ENCODE results near the gene RUFY3. TPM values are rescaled to one million over a fixed set of nuclear protein-coding genes. Genes with fewer than 3 reads are reported as not detected.

The RUFY3 gene
- total RNA-seq, 1 donor from 2014 or later, result 22.9 TPM

DNA sequence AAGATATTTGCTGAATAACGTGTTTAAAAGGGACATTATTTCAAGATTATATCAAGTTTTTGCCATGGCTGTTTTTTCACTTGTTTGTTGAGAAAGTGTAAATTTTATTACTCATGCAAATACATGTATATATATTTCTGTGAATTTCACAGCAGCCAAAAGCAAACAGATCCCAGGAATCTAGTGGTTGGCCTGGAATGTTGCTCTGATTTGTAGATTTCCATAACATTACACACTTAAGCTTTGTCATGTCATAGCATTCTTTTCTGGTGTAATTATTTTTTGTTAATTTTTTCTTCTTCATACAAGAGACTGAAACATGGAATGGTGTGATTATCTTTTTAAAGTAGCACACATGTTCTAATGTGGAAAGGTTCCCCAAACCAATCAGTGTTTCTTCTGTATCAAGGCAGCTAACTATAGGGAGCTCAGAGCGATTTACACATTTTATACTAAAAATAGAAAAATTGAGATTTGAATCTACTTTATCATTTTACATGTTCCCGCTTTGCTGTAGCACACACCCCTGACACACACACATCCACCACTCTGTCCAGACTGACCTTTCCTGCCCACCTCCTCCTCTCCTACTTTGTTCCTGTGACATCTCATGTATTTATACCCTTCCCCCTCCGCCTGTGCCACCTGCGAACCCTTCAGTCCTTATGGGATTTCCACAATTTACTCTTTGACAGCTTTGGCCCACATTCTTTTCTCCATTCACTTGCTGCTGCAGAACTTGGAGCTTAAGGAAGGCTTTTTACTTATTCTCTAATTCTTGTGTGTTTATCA, 20.3 kb downstream of the RUFY3 start:
- TF ChIP-seq, protein P1, sequence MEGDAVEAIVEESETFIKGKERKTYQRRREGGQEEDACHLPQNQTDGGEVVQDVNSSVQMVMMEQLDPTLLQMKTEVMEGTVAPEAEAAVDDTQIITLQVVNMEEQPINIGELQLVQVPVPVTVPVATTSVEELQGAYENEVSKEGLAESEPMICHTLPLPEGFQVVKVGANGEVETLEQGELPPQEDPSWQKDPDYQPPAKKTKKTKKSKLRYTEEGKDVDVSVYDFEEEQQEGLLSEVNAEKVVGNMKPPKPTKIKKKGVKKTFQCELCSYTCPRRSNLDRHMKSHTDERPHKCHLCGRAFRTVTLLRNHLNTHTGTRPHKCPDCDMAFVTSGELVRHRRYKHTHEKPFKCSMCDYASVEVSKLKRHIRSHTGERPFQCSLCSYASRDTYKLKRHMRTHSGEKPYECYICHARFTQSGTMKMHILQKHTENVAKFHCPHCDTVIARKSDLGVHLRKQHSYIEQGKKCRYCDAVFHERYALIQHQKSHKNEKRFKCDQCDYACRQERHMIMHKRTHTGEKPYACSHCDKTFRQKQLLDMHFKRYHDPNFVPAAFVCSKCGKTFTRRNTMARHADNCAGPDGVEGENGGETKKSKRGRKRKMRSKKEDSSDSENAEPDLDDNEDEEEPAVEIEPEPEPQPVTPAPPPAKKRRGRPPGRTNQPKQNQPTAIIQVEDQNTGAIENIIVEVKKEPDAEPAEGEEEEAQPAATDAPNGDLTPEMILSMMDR (conservative IDR thresholded peaks at IDR 0.05; ENCODE audit: low read depth, low read length), result no peak
- no peak overlapping the region for H3K4me3 ChIP-seq (ENCODE audit: low read depth, low read length)
- no peak for DNase-seq (ENCODE audit: low read depth)

DNA sequence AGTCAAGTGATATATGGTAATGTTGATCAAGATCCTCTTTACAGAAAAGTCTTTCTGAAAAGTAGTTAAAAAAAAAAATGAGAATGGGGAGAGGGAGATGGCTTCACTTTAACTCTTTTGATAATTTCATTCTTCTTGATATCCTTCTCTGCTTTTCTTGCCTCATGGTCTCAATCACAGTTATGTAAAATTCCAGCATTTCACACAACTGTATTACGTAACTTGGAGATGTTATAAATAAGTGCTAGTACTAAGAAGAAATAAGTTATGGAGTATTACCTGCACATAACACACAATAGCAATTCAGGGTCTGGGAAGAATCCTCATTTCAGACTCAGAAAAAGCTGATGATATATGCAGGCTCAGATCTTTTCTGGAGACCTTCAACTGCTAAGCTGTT, 22.0 kb downstream of the RUFY3 start:
- H3K4me3 ChIP-seq (ENCODE audit: low read depth, low read length), result no peak overlapping the region
- TF ChIP-seq, protein P1 (conservative IDR thresholded peaks at IDR 0.05; ENCODE audit: low read depth, low read length), result no peak
- DNase-seq (ENCODE audit: low read depth), result no peak

DNA sequence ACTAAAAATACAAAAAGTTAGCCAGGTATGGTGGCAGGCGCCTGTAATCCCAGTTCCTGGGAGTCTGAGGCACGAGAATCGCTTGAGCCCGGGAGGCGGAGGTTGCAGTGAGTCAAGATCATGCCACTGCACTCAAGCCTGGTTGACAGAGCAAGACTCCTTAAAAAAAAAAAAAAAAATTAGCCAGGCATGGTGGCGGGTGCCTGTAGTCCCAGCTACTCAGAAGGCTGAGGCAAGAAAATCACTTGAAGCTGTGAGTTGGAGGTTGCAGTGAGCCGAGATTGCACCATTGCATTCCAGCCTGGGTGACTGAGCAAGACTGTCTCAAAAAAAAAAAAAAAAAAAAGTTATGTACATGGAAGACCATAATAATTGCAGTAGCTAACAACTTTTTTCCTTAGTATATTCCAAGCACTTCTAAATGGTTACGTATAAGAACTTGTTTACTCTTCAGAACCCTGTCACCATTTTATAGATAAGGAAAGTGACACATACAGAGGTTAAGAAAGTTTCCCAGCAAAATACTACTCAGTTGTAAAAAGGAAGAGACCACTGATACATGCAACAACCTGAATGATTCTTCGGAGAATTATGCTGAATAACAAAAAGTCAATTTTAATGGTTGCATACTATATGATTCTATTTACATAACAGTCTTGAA, 24.5 kb downstream of the RUFY3 start:
- no peak overlapping the region for H3K4me3 ChIP-seq (ENCODE audit: low read depth, low read length)

DNA sequence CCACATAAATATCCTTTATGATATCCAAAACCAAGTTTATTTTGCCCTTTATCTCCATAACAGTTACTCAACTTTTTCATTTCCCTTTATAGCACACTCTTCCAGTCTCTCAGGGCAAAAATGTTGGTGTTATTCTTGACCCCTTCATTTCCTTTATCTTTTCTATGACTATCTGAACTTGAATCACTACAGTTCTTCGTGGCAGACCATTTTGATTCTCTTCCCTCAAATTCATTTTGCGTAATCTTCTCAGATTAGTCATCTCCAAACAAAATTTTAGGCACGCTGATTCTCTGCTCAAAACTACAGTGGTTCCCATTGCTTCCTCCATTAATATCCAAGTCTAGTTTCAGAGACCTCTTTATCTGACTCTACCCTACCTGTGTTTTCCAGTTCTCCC, 26.1 kb downstream of the RUFY3 start:
- H3K4me3 ChIP-seq (ENCODE audit: low read depth, low read length), result no peak overlapping the region
- DNase-seq (ENCODE audit: low read depth), result no peak
- TF ChIP-seq, protein P1 (conservative IDR thresholded peaks at IDR 0.05; ENCODE audit: low read depth, low read length), result no peak

More for the DNA sequence above, 24.5 kb downstream of the RUFY3 start:
- no peak for DNase-seq (ENCODE audit: low read depth)
- TF ChIP-seq, protein P1 (conservative IDR thresholded peaks at IDR 0.05; ENCODE audit: low read depth, low read length), result no peak

DNA sequence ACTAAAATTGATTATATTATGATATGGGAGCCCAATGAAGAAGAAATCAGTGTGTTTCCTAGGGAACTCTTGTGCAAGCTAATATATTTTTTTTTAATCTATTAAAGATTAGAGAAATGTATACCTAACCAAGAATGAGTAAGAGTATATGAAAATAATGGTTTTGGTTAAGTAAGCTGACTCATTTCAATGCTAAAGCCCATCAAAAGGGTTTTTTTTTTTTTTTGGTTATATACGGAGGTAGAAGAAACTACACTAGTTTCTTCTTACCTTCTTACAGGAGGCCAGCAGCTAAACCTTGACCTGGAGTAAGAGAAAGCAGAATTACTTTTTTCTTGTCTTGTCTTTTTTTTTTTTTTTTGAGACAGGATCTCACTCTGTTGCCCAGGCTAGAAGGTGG, 27.5 kb downstream of the RUFY3 start:
- no peak overlapping the region for H3K4me3 ChIP-seq (ENCODE audit: low read depth, low read length)
- no peak for DNase-seq (ENCODE audit: low read depth)
- TF ChIP-seq, protein P1 (conservative IDR thresholded peaks at IDR 0.05; ENCODE audit: low read depth, low read length), result no peak

DNA sequence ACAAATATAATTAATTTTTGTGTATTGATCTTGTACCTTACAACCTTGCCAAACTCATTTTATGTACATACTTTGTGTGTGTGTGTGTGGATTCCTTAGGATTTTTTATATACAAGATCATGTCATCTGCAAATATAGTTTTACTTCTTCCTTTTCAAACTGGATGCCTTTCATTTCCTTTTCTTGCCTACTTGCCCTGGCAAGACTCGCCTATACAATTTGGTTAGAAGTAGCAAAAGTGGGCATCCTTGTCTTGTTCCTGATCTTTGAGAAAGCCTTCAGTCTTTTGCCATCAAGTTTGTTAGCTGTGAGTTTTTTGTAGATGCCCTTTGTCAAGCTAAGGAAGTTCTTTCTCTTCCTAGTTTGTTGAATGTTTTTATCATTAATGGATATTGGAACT, 30.5 kb downstream of the RUFY3 start:
- DNase-seq (ENCODE audit: low read depth), result no peak
- TF ChIP-seq, protein P1 (conservative IDR thresholded peaks at IDR 0.05; ENCODE audit: low read depth, low read length), result no peak
- no peak overlapping the region for H3K4me3 ChIP-seq (ENCODE audit: low read depth, low read length)

Measured in epithelial cell of proximal tubule (primary cell).